ENCODE measurements around the gene C6orf136.

The C6orf136 gene, protein sequence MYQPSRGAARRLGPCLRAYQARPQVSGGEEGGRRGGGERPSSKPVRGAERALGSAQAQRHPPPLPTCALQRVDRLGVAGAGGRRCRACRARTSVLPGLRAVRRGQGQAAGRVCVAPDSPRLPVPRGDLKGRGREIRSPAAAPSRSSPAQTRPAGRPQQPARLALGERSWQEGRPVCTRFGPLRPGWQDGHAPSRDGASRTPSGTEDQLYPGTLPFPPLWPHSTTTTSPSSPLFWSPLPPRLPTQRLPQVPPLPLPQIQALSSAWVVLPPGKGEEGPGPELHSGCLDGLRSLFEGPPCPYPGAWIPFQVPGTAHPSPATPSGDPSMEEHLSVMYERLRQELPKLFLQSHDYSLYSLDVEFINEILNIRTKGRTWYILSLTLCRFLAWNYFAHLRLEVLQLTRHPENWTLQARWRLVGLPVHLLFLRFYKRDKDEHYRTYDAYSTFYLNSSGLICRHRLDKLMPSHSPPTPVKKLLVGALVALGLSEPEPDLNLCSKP

DNA sequence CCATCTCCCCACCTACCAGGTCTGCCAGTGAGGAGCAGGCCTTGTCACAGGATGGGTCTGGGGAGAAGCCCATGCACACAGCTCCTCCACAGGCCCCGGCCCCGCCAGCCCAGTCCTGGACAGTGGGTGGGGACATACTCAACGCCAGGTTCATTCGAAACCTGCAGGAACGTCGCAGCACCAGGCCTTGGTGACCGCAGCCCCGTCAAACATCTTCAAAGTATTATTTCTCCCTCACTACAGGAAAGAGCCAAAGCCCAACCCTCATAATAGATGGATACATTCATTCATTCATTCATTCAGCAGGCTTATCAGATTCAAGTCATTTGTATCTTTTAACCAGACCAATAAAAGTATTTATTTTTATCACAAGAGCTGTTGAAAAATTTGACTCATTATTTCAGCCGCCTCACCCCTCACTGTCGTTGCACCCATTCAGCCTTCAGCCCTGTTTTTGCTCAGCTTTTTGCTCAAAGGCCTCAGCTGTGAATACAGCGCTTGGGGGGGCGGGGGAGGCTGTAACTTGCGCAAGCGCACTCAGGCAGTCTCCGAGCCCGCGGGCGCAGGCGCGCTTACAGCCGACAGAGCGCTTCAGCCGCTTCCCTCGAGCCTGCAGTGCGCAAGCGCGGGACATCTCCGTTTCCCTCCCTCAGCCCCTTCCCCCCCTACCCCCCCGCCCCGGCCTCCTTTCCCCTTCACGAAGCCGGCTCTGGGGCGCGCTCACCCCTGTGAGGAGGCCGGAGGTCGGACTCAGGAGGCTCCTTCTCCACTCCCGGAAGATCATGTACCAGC lies at the start of gene C6orf136:
Gene C6orf136 (plus strand): TSS at position 684 of the 792 bp plus-strand sequence. CDS start 99 bp downstream, at position 783.
- DNase-seq, result peak; percentile 86 to 92

DNA sequence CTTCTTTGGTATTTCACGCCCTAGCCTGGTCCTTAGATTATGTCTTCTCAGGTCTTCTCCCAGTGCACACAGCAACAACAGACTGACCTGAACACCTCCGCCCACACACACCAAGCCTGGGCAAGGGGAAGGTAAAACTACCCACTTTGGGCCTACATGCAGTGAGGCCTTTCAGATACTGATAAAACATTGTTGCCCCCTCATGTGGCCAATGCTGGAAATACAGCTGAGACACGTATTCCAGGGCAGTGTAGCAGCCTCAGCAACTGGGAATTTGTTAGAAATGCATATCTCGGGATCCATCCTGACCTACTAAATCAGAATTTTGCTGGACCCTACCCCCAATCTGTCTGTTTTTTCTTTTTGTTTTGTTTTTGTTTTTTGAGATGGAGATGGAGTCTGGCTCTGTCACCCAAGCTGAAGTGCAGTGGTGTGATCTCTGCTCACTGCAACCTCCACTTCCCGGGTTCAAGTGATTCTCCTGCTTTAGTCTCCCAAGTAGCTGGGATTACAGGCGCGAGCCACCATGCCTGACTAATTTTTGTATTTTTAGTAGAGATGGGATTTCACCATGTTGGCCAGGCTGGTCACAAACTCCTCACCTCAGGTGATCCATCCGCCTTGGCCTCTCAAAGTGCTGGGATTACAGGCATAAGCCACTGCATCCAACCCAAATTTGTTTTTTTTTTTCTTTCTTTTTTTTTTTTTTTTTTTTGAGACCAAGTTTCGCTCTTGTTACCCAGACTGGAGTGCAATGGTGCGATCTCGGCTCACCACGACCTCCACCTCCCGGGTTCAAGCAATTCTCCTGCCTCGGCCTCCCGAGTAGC lies 49.4 kb upstream of the C6orf136 start:
- peak; percentile 65 to 97 for DNase-seq

DNA sequence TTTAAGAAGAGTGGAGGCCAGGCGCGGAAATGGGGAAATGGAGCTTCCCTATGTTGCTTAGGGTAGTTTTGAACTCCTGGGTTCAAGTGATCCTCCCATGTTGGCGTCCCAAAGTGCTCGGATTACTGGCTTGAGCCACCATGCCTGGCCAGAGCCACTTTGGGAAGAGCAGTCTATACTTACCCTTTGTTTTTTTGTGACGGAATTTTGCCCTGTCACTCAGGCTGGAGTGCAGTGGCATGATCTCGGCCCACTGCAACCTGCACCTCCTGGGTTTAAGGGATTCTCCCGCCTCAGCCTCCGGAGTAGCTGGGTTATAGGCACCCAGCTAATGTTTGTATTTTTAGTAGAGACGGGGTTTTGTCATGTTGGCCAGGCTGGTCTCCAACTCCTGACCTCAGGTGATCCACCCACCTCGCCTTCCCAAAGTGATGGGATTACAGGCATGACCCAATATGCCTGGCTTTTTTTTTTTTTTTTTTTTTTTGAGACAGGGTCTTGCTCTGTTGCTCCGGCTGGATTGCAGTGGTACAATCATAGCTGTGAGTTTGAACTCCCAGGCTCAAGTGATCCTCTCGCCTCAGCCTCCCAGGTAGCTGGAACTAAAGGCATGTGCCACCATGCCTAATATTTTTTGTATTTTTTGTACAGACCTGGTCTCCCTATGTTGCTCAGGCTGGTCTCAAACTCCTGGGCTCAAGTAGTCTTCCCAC lies 47.9 kb upstream of the C6orf136 start:
- no peak for DNase-seq

DNA sequence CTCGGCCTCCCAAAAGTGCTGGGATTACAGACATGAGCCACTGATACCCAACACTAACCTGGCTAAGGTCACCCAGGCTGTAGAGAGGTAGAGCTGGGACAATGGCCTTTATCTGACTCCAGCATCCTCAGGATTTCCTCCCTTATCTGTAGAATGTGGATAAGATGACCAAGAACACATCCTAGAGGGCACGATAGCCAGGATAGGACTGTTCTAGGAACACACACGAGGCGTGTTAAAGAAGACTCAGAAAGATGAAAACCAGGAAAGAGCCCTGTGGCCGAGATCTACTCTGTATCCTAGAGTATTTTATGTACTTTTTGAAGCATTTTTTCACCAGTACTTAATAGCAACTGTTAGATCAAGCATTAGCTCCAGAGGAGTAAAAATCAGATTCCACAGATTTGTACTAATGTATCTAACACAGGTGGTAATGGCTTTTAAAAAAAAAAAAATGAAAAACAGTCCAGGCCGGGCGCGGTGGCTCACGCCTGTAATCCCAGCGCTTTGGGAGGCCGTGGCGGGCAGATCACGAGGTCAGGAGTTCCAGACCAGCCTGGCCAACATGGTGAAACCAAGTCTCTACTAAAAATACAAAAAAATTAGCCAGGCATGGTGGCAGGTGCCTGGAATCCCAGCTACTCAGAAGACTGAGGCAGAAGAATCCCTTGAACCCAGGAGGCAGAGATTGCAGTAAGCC lies 47.2 kb upstream of the C6orf136 start:
- no peak for DNase-seq

DNA sequence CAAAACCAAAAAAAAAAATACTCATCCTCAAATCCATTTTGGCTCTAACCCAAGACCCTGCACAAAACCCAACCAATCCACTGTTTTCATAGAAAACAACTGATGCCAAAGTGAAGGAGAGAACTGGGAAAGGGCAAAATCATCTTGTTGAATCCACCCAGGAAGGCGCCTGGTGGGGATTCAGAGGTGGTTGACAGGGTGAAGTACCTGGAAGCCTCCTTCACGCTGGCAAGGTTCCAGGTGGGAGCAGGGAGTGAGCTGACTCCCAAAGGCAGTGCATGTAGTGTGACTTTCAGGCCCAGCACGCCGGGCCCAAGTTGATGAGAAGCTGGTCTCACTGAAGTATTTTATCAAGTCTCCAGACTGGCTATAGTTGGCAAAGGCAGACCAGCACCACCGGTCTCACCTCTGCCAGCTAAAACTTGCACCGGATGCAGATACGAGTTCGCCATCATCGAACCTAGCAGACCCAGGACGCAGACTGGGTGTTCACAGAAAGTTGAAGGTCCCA lies 46.4 kb upstream of the C6orf136 start:
- no peak for DNase-seq

DNA sequence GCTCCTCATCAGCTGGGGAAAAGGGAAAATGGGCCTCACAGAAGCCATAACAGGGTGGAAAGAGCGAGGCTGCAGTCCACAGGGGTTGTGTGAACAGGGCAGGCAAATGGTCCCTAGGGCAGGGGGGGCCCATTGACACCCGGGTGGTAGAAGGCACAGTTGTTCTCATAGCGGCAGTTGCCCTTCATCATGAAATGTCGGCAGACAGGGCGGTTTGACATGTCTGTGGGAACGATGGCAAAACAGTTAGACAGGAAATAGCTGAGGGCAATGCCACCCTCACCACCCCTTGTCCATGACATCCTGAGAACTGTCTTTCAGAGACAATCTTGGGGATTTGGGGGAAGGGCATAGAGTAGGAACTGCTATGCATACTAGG lies 45.5 kb upstream of the C6orf136 start:
- DNase-seq, result no peak

DNA sequence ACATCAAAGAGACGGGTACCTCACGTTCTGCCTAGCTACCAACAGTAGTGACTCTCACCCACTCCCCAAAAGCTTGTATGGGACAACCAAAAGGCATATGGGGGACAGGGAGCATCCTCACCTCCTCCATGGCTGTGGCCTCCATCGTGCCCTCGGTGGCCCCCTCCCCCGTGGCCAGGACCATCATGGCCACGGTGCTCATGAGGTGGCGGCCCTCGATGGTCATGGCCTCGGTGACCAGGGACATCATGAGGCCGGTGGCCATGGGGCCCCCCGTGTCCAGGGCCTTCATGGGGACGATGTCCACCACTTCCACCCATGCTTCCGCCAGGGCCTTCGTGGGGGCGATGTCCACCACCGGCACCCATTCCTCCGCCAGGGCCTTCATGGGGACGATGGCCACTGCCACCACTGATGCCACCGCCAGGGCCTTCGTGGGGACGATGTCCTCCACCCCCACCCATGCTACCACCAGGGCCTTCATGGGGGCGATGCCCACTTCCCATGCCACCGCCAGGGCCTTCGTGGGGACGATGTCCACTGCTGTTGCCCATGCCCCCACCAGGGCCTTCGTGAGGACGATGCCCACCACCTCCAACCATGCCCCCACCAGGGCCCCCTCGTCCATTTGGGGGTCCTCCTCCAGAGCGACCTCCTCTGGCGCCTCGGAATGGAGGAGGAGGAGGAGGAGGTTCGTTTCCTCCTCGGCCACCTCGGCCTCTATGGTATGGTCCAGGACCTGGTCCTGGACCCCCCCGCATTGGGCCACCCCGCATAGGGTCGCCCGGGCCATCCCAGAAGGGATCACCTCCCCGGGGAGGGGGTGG lies 44.9 kb upstream of the C6orf136 start:
- no peak for DNase-seq

DNA sequence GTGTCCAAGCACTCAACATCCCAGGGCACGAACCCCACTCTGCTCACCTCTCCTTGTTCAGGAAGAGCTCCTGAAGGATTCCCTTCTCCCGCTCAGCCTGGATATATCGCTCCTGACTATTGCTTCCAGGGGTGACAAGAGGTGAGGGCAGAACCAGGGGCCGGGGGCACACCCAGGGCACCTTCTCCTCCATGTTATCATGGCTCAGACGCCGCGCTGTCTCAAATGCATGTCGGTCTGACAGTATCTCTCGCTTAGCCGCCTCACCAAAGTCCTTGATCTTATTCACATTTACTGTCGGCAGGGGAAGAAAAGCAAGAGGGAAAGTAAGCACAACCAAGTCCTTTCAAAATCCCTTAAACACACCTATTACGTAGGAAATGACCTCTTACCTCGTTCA lies 43.0 kb upstream of the C6orf136 start:
- DNase-seq, result no peak

DNA sequence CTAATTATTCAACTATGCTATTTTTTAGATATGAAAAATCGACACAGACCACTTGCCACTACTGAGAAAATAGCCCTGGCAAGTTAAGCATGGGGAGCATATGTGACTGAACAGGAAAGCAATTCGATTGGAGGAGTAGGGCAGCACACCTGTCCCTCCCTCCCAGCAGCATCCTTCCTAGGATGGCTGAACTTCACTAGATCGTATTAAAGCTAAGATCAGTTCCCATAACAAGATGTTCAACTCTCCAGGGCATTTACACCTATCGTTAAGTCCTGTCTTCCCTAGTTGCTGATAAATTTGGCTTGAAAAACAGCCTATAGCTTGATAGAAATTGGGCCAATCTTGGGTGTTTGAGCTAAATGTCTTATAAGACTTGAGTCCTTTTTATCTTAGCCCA lies 36.9 kb upstream of the C6orf136 start:
- DNase-seq, result no peak

DNA sequence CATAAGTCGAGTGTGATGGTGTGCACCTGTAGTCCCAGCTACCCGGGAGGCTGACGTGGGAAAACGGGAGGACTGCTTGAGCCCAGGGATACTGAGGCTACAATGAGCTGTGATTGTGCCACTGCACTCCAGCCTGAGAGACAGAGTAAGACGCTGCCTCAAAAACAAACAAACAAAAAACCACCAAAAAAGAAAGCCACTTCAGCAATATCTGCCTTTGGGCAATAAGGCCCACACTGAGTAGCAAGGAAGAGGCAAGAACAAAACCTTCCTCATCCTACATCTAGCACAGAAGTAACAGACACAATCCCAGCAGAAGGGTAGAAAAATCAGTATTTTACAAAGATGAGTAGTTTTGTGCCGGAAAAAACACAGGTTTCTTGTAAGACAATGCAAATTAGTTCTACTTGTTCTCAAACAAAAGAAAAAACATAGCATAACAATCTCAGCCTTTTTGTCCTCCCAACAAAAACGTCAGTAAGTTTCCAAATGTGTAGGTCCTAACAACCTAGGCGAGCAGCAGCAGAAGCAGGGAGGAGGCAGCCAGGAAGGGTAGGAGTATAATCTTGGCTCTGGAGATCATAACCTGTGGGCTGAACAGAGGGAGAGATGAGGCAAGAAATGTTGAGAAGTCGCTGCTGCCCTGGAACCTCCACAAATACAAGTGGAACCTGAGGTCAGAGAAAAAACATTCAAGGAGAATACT lies 35.6 kb upstream of the C6orf136 start:
- no peak for DNase-seq

DNA sequence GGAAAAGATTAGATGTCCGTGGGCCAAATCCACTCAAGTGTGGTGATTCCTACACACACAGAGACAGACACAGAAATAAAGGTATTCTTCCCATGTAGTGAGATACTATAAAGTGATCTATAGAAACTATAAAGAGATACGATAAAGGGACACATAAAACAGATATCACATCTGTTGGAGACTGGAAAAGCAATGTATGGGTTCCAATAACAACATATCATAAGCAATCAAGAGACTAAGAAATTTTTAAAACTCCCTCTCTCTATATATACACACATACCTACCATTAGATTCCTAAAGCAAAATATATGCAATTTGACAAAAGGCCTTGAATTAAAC lies 35.1 kb upstream of the C6orf136 start:
- DNase-seq, result no peak

DNA sequence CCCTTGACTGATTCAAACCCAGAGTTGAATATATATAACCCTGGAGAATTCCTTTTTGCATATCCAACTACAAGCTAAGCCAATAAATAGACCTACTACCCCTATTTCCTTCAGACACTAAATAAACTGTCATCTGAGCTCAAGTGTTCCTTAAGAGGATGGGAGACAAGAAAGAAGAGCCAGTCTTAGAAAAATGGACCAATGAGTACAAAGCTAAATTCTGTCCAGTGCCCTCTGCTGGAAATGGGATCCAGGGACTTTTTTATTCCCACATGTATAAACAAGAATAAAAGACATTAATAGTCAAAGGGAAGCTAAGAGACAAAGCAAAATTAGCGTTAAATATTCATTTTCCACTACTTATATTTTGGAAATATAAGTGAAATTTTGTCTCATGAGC lies 34.7 kb upstream of the C6orf136 start:
- DNase-seq, result no peak

DNA sequence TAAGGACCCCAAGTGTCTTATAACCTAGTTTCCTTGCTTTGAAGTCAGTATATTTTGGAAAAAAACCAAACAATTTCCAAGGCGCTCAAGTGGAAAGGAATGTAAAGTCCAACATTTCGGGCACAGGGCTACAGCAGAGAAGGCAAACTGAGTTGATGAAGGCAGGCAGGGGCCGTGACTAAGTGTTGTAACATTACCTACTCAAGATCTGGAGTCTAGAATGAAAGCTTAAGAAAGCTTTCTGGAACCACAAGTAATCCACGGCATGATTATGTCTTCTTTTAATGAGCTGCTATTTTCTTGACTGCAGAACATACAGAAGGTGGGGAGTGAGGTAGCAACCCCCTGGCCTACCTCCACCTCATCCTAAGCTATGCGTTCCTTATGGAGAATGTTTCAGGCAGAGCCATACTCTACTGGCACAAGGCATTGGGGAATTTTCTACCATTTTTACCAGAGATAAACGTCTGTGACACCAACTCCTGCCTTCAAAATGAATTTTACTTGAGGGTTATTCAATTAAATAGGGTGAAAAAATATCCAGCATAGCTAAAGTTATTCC lies 34.2 kb upstream of the C6orf136 start:
- DNase-seq, result no peak

DNA sequence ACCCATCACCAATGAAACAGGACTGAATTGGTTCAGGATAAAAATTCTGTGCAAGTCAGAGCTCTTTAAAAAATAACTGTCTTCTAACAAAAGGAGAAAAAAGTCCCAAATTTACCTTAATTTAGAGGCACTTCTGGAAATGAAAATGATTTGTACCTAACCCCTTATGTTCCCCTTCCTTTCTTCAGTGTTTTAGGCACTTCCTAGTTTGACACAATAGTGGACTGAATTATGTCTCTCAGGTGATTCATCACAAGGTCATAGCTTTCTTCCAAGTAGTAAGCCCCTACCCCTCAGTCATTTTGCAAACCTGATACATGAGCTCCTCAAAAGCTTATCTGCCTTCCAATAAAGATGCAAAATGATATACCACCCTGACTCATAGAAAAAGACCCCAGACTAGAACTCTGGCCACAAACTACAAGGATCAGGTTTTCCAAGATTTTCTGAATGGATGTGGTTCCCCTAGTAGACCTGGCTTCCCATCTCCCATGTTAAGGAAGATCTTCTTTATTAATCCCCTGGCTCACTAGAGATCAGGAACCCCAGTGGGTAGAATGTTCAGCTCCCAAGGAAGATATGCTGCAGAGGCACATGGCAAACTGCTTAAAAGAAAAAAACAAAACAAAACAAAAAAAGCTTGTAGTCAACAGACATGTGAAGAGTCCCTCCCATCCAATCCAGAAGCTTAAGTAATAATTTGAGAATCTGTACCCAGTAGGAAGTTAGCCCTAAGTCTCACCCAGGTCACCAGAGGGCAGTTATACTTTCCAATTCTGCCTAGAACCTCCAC lies 33.5 kb upstream of the C6orf136 start:
- DNase-seq, result no peak

DNA sequence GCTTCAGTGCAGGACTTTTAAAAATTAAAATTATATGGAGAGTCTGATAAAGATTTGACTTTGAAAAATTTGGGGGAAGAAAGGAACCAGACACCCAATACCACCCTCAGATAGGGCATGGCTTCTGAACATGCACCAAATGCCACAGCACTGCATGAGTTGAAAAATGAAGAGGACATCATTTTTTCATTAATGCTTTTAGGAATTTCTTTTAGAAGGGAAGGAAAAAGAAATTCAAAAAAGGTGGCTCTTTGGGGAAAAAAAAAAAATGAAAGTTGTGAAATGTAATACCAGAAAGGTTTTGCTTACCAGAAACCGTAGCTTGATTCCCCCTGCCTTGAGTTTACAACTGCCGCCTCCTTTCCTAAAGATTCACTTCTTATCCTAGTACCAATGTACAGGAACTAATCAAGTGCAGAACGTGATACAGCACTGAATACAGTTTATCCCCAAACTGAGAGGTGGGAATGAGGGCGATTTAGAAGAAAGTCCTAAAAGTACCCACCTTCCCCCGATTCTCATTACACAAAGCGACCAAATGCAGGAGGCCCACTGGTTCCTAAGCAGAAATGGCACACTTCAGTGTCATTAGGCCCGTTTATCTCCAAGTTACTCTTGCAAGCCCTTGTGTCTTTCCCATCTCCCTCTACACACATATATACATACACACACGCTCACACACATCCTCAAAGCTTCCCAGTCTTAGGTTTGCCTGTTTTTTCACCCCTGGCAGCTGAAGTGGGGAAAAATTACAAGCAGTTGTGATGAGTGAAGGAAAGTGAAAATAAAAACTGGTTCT lies 32.7 kb upstream of the C6orf136 start:
- DNase-seq, result no peak

DNA sequence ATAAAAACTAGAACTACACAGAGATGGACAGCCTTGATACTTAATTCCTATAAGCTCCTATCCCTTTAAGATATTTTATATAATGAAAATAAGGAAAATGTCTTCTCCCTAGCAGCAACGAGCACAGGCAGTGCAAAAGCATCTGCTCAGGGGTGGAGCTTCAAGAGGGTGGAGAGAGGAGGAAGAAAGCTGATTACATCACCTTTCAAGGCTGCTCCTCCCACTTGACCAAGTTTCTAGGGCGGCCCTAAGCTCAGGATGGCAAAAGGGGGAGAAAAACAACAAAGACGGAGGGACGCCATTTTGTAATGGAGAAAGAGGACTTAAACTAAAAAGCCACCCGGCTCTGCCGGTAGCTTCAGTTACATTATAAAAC lies 32.1 kb upstream of the C6orf136 start:
- peak; percentile 95 to 97 for DNase-seq

DNA sequence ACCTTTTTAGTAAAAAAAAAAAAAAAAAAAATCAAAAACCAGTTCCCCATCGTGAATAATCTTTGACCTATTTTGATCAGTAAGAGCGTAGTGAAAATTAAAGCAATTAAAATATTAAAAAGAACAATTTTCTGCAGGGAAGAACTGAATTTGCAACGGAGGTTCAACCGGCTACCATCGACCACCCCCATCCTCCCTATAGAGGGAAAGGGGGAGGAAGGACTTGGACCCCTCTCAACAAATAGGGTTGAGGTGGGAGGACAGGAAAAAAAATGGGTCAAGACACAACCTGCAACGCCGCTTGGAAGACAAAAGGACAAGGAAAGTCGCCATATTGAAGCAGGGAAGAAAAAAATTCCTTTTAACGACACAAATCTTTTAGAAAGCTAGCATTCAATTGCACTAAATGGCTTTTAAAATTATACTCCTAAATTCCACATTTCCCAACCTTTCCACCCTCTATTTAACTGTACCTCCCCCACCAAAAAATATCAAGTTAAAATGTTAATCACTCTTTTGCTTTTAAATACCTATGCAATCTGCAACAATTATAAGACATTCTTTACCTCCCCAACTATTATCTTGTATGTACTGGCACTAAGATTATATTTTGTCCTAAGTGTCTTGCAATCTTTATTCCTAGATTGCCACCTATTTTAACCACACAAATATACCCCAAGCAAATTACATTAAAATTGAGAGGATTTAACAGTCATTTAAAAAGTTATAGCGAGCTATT lies 31.5 kb upstream of the C6orf136 start:
- DNase-seq, result peak; percentile 56 to 61

Measured in inflammatory macrophage treated with lipopolysaccharide for 1 hour (primary cell).